ENCODE data around the gene NCAPD3. TPM values are rescaled to one million over a fixed set of nuclear protein-coding genes. Genes with fewer than 3 reads are reported as not detected.

The NCAPD3 gene
- total and polyA plus RNA-seq, 2 of the 13 experiments (the other 11 are each of a cell fraction or from before 2014, with no cell fraction given): 20.7 to 25.6 TPM

- no peak for TF ChIP-seq ZNF569 (CRISPR knock-in tag; IDR thresholded peaks at IDR 0.05; ENCODE audit: borderline replicate concordance)
- TF ChIP-seq MED1 (CRISPR knock-in tag; IDR thresholded peaks at IDR 0.05): peak; percentile 47; the same call in 1 of the 2 replicates
- peak; percentile 72 for TF ChIP-seq REPIN1 (CRISPR knock-in tag; IDR thresholded peaks at IDR 0.05; ENCODE audit: borderline replicate concordance, low read depth)
- TF ChIP-seq FOXO1 (CRISPR knock-in tag; IDR thresholded peaks at IDR 0.05): peak; percentile 49; the same call in 1 of the 2 replicates
- no peak for TF ChIP-seq PLRG1 (conservative IDR thresholded peaks at IDR 0.05)
- TF ChIP-seq LCORL (IDR thresholded peaks at IDR 0.05): no peak
- TF ChIP-seq LCORL (CRISPR knock-in tag; IDR thresholded peaks at IDR 0.05): peak; percentile 51; the same call in 1 of the 2 replicates
- TF ChIP-seq FOXM1 (CRISPR knock-in tag; IDR thresholded peaks at IDR 0.05): no peak
- TF ChIP-seq TFDP1 (CRISPR knock-in tag; IDR thresholded peaks at IDR 0.05; ENCODE audit: borderline replicate concordance): peak; percentile 98
- 0 out of 2 replicates have a peak, but pooled peaks have one; percentile 21 for TF ChIP-seq SRF (IDR thresholded peaks at IDR 0.05; ENCODE audit: low read depth, low read length)
- TF ChIP-seq BRCA1 (CRISPR knock-in tag; IDR thresholded peaks at IDR 0.05): no peak
- no peak; the same call in 1 of the 2 replicates for TF ChIP-seq ZMAT3 (CRISPR knock-in tag; conservative IDR thresholded peaks at IDR 0.05)
- 0 out of 2 replicates have a peak, but pooled peaks have one; percentile 26 for TF ChIP-seq ZNF180 (CRISPR knock-in tag; IDR thresholded peaks at IDR 0.05; ENCODE audit: borderline replicate concordance, low read depth)
- TF ChIP-seq MED8 (CRISPR knock-in tag; IDR thresholded peaks at IDR 0.05; ENCODE audit: insufficient replicate concordance): peak; percentile 77
- TF ChIP-seq PPARG (CRISPR knock-in tag; conservative IDR thresholded peaks at IDR 0.05): peak; percentile 85
- peak; percentile 77; the same call in 1 of the 2 replicates for TF ChIP-seq NFATC3 (CRISPR knock-in tag; IDR thresholded peaks at IDR 0.05)
- no peak for TF ChIP-seq JARID2 (CRISPR knock-in tag; IDR thresholded peaks at IDR 0.05; ENCODE audit: insufficient replicate concordance)
- peak; percentile 84; the same call in 1 of the 2 replicates for TF ChIP-seq ZNF441 (CRISPR knock-in tag; IDR thresholded peaks at IDR 0.05; ENCODE audit: borderline replicate concordance)
- peak; percentile 96 for TF ChIP-seq ZNF136 (CRISPR knock-in tag; IDR thresholded peaks at IDR 0.05; ENCODE audit: low read depth)
- peak; percentile 63; the same call in 1 of the 2 replicates for TF ChIP-seq ZNF230 (CRISPR knock-in tag; IDR thresholded peaks at IDR 0.05)
- peak; percentile 47; the same call in 1 of the 2 replicates for TF ChIP-seq ZNF367 (CRISPR knock-in tag; IDR thresholded peaks at IDR 0.05; ENCODE audit: borderline replicate concordance)
- TF ChIP-seq SNAI1 (CRISPR knock-in tag; IDR thresholded peaks at IDR 0.05; ENCODE audit: borderline replicate concordance): 0 out of 2 replicates have a peak, but pooled peaks have one; percentile 76
- peak; percentile 61 for TF ChIP-seq RFX1 (IDR thresholded peaks at IDR 0.05)
- TF ChIP-seq SMYD3 (CRISPR knock-in tag; IDR thresholded peaks at IDR 0.05): peak; percentile 89
- 0 out of 2 replicates have a peak, but pooled peaks have one; percentile 38 for TF ChIP-seq ZNF335 (CRISPR knock-in tag; IDR thresholded peaks at IDR 0.05)
- TF ChIP-seq NRL (CRISPR knock-in tag; IDR thresholded peaks at IDR 0.05; ENCODE audit: borderline replicate concordance): peak; percentile 85; the same call in 1 of the 2 replicates
- TF ChIP-seq HOXA3 (CRISPR knock-in tag; IDR thresholded peaks at IDR 0.05): 0 out of 2 replicates have a peak, but pooled peaks have one; percentile 17
- TF ChIP-seq MAF1 (CRISPR knock-in tag; IDR thresholded peaks at IDR 0.05; ENCODE audit: borderline replicate concordance): peak; percentile 83; the same call in 1 of the 2 replicates
Measured at GRCh38 chr11:134223836-134224709, at the start of gene NCAPD3, which contains the start of gene VPS26B (continued).
